ENCODE results near the gene EXOC3L1.

The EXOC3L1 gene

GRCh38 chr16:67198238-67198734 lies 8.3 kb upstream of the EXOC3L1 start:
- DNase-seq, result no peak

- DNase-seq, result no peak
These were observed 7.8 kb upstream of the EXOC3L1 start for GRCh38 chr16:67197704-67198103.

GRCh38 chr16:67196881-67197280 lies 6.9 kb upstream of the EXOC3L1 start:
- DNase-seq, result no peak

- no peak for DNase-seq
These were observed 5.7 kb upstream of the EXOC3L1 start for GRCh38 chr16:67195676-67196075.

GRCh38 chr16:67194260-67194659 lies 4.3 kb upstream of the EXOC3L1 start:
- DNase-seq, result no peak

GRCh38 chr16:67193536-67193935 lies 3.6 kb upstream of the EXOC3L1 start:
- no peak for DNase-seq

- DNase-seq, result no peak
These were observed 2.9 kb upstream of the EXOC3L1 start for GRCh38 chr16:67192781-67193361.

- peak; percentile 83 to 89 for DNase-seq
These were observed 2.2 kb upstream of the EXOC3L1 start, which contains the start of gene E2F4 for GRCh38 chr16:67191995-67192681. E2F4 (plus strand) TSS chr16:67192155; CDS start chr16:67192228, 73 bp downstream.

- DNase-seq, result no peak
These were observed 1.6 kb upstream of the EXOC3L1 start for GRCh38 chr16:67191411-67191994.

- DNase-seq, result no peak
These were observed 788 bp upstream of the EXOC3L1 start for GRCh38 chr16:67190448-67191399.

GRCh38 chr16:67188798-67189197 lies 1.1 kb downstream of the EXOC3L1 start:
- DNase-seq, result no peak

- no peak for DNase-seq
These were observed 1.6 kb downstream of the EXOC3L1 start for GRCh38 chr16:67188323-67188722.

- DNase-seq, result no peak
These were observed 2.6 kb downstream of the EXOC3L1 start for GRCh38 chr16:67187175-67187890.

- no peak for DNase-seq
These were observed 3.4 kb downstream of the EXOC3L1 start for GRCh38 chr16:67186550-67186950.

- DNase-seq, result no peak
These were observed 4.2 kb downstream of the EXOC3L1 start for GRCh38 chr16:67185651-67186134.

GRCh38 chr16:67184995-67185650 lies 4.8 kb downstream of the EXOC3L1 start:
- DNase-seq, result peak; percentile 59 to 73

GRCh38 chr16:67184453-67184994 lies 5.4 kb downstream of the EXOC3L1 start:
- peak; percentile 23 to 49 for DNase-seq

- peak; percentile 92 to 95 for DNase-seq
These were observed 6.1 kb downstream of the EXOC3L1 start, which contains the start of gene MATCAP1 for GRCh38 chr16:67183627-67184452. MATCAP1 (minus strand) TSS chr16:67183963; CDS start chr16:67180610, 3,353 bp downstream.

- no peak for DNase-seq
These were observed 6.7 kb downstream of the EXOC3L1 start for GRCh38 chr16:67183284-67183626.

- no peak for DNase-seq
These were observed 7.6 kb downstream of the EXOC3L1 start for GRCh38 chr16:67182288-67182687.

All from NCI-H2081 (cell line).